Measurements from ENCODE around the gene ASB12.

The ASB12 gene

DNA sequence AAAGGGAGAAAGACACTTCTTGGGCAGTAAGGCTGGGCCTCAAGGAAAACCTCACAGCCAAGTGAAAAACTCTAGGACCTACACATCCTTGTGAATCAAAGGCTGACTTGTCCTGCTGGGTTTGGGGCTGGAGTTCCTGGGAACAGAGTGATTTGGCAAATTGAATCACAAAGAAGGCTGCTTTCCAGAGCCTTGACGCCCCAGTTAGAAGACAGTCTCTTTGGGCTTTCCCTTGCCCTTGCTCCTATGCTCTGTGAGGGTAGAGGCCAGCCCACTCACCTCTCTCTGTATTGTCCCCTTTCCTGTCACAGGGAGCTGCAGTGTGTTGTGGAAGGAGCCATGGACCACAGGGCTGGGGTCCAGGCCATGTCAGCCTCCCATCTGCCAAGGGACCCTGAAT, 34.5 kb downstream of the ASB12 start:
- no peak for DNase-seq (ENCODE audit: insufficient read length, low spot score)
- TF ChIP-seq POLR2A (IDR thresholded peaks at IDR 0.05; ENCODE audit: low read depth, low read length) = no peak
- no peak for FAIRE-seq

DNA sequence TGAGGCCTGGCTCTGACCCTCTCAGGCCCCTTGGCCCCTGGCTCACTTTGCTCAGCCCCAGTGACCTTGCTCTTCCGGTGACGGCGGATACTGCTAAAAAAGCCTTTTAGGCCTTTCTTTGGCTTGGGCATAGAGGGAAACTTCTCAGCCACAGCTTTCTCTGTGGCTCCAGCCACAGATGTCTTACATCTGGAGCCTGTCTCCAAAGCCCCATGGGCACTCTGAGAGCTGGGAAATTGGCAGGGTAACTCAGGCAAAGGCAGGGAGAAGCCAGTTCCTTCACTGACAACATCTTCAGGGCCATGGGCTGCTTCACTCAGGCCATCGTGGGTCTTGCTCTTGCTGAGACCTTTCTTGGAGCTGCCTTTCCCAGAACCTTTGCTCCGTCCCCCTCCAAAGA, 37.7 kb downstream of the ASB12 start:
- FAIRE-seq (no peak), DNase-seq (ENCODE audit: insufficient read length, low spot score) (no peak)
- no peak for TF ChIP-seq POLR2A (IDR thresholded peaks at IDR 0.05; ENCODE audit: low read depth, low read length)

DNA sequence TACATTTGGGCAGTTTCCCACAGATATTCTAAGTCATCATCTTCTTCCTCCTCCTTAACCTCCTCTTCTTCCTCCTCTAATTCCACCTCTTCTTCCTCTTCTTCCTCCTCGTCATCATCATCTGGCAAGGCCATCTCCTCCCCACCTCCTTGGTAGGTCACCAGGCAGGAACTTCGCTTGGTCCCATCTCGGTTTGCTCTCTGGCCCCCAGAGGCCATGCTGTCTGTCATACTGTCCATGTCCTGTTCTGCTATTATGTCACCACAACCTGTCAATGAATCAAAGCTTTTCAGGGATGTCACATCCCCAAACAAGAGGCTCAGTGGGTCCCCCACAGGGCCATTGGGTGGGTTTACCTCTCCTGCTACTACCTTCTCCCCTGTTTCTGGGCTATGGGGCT, 38.4 kb downstream of the ASB12 start:
- FAIRE-seq = no peak
- no peak for DNase-seq (ENCODE audit: insufficient read length, low spot score)
- TF ChIP-seq POLR2A (IDR thresholded peaks at IDR 0.05; ENCODE audit: low read depth, low read length) = no peak

DNA sequence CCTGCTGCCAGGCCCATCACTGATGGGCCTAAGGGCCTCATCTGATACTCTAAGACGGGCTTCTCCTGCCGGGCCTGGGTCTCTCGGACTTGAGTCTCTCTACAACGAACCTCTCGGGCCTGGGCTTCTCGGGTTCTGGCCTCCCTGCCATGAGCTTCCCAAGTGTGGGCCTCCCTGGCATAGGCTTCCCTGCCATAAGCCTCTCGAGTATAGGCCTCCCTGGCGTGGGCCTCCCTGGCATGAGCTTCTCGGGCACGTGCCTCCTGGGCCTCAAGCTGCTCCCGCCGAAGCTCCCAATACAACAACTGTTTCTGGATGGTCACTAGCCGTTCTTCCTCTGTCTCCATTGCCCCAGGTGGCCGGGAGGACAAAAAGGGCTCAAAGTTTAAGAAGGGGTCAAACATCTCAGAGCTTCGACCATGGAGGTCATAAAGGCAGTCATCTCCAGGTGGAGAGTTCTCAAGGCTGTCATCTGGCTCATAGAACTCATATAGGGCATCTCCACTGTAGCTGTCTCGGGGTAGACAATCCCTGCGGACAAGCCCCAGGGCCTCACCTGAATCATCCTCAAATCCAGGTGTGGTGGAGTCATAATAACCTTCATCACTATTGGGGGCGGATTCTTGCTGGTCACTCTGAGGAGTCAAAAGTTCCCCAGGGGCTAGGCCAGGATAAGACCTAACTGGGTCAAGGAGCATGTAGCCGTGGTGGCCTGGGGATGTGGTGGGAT, 39.0 kb downstream of the ASB12 start:
- FAIRE-seq (no peak), DNase-seq (ENCODE audit: insufficient read length, low spot score) (no peak)
- no peak for TF ChIP-seq POLR2A (IDR thresholded peaks at IDR 0.05; ENCODE audit: low read depth, low read length)

DNA sequence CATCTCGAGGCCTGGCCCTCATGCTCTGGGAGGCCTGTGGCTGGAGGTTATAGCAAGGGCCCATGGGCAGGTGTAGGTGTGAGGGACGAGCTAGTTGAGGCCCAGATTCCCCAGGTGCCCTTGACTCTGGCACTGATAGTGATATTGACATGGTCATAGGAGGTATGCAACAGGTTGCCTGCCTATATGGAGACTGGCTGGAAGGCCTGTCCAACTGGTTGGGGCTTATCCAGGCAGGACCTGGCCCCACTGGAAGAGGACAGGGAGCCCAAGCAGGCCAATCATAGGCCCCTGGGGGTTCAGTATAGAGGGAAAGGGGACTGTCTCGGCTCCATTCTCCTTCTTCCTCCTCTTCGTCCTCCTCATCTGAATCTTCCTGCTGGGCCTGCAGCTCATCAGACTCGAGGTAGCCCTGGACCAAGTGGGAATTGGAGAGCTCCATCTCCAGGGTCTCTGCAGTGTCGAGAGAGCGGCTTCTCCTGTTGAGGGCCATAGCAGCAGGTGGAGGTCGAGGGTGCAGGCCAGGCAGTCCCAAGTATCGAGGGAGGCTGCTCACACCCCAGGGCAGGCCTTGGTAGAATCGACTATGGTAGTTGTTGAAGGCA, 40.2 kb downstream of the ASB12 start:
- FAIRE-seq = no peak
- no peak for TF ChIP-seq POLR2A (IDR thresholded peaks at IDR 0.05; ENCODE audit: low read depth, low read length)
- DNase-seq (ENCODE audit: insufficient read length, low spot score) = no peak

DNA sequence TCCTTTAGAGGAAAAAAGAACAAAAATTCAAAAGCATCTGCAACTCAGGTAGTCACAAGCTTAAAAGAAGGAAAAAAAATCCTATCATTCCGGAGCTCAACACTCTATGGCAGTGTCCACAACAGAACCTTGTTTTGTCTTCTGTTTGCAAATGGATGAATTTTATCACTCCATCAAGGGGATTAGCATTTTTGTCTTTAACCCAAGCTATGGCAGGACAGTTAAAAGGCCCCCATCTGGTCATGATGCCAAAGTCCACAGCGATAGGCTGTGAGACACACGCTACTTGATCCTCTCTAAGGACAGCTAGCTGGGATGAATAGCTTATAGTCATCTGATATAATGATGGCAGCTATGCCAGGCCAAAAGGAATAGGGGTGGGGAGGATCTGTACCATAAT, 41.5 kb downstream of the ASB12 start:
- TF ChIP-seq POLR2A (IDR thresholded peaks at IDR 0.05; ENCODE audit: low read depth, low read length) = no peak
- DNase-seq (ENCODE audit: insufficient read length, low spot score) (no peak), FAIRE-seq (no peak)

DNA sequence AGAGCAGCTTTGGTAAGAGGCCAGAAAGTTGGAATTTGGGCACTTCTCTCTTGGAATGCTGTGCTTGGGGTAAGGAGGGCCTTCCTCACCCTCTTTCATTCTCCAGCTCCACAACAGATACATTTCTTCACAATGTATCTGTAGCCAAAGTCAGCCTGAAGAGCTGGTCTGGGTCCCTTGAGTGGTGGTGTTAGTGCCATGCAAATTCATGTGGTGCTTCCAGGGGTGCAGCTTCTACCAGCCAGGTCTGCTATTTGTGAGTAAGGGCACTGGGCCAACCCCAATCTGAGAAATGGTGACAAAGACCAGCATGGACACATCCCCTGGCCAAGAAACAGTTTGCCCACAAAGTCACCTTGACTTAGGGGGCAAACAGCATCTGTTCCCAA, 42.7 kb downstream of the ASB12 start:
- no peak for DNase-seq (ENCODE audit: insufficient read length, low spot score)
- TF ChIP-seq POLR2A (IDR thresholded peaks at IDR 0.05; ENCODE audit: low read depth, low read length) = no peak
- FAIRE-seq = no peak

DNA sequence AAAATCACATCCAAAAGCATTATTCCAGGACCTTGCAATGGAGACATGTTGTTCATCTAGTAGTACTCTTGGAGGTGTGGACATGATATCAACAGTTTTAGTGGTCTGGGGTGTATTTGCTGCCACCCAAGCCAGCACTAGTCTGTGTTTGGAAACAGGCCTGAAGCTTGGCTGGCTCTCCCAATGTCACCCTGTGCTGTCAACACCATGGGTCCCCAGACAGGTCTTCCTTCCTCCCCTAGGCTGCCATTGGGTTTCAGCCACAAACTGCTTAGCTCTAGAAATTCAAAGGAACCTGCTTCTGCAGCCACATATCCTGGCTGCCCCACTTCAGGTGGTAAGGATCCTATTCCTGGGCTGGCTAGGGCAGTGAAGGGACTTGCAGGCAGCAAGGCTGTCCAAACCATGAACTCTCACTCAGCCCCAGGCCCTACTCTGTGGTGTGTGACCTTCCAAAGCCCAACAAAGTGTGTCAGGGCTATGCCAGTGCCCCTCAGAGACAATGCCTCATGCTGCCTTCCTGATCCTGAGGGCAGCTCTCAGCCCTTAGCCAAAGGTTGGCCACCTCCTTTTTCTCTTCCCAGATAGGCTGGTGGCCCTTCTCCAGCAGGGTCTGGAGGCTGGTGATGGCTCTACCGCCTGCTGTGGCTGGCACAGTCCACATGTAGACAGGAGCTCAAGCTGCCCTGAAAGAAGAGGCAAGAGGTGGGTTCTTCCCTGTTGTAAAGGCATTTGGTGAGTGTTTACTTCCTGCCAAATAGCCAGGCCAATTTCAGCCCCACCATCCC, 43.2 kb downstream of the ASB12 start:
- no peak for TF ChIP-seq POLR2A (IDR thresholded peaks at IDR 0.05; ENCODE audit: low read depth, low read length)
- FAIRE-seq (no peak), DNase-seq (ENCODE audit: insufficient read length, low spot score) (no peak)

DNA sequence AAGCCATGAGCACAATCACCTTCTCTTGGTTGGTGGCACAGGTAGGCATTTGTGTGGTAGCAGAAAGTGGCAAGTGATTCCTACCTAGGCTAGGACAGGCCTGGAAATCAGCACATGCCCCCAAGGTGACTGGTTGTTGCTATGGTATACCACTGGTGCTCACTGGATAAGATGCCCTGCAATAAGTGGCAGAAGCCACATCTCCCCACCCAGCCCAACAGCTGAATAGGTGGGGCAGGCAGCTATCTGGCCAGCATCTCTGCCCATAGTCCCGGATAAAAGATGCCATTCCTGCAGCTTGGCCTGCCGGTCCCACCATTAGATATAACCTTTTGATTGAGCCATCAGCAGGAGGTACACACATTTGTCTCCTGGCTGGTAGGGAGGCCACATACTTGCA, 46.0 kb downstream of the ASB12 start:
- TF ChIP-seq POLR2A (IDR thresholded peaks at IDR 0.05; ENCODE audit: low read depth, low read length) = no peak
- FAIRE-seq = no peak
- no peak for DNase-seq (ENCODE audit: insufficient read length, low spot score)

DNA sequence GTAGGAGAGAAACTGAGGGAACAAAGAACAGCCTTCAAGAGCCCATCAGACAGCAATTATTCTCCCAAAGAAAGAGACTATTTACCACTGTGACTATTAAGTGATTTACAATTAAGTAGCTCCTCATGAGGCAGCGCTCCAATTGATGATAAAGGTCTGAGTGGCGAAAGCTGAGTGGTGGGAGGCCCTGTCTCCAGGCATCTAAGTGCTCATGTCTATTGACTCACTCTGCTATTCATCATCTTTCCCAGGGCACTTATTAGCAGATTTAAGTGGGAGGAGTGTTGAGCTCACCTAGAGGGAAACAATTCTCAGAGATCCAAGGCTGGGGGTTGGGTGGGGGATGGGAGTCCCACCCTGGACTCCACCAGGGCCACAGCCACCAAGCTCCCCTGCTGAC, 48.2 kb downstream of the ASB12 start:
- no peak for FAIRE-seq
- TF ChIP-seq POLR2A (IDR thresholded peaks at IDR 0.05; ENCODE audit: low read depth, low read length) = no peak
- DNase-seq (ENCODE audit: insufficient read length, low spot score) = no peak

DNA sequence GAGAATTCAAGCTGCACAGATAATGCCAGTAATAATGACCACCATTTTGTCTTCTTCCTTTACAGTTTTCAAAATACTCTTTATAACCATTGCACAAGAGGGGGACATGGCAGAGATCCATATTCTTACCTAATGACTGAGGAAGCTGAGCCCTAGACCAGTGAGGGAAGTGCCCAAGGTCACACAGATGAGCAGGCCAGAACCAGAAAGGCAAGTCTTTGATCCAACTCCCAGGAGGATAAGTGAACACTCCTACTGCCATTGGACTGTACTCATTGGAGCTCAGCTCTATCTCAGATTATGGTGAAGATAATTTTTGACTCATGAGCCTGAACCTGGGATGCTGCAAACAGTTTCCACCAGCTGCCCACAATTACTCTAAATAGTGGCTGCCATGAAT, 53.5 kb downstream of the ASB12 start:
- no peak for TF ChIP-seq POLR2A (IDR thresholded peaks at IDR 0.05; ENCODE audit: low read depth, low read length)
- DNase-seq (ENCODE audit: insufficient read length, low spot score) (no peak), FAIRE-seq (no peak)
